Adrenal gland (tissue), 5 donors: ENCODE measurements around the gene HES3.

Experiments
- POLR2A ChIP-seq, 2 donors: fragments of 450-650 bp; IDR thresholded peaks; one replicate each; pipeline ENCODE4 v1.6.1; 2017; ENCODE audit warnings: antibody characterized with exemption in 2 of 2, mild to moderate bottlenecking in 2 of 2, moderate library complexity in 1 of 2
- TF ChIP-seq, protein P1 (sequence below), 6 experiments: fragments of 450-650 bp in 4 of 6; fragments of 200-600 bp in 2 of 6; sonication (generic) in 1 of 6; IDR thresholded peaks; 1 replicate in 5 of 6; 2 replicates in 1 of 6; pipeline versions ENCODE4 v1.5.1 to v1.8.0; 2016 to 2021; ENCODE audit warnings: antibody characterized with exemption in 6 of 6, mild to moderate bottlenecking in 2 of 6, moderate library complexity in 1 of 6
- donor health status: DM: no; HTN: no; CAD: no.

- TF ChIP-seq, protein P1, sequence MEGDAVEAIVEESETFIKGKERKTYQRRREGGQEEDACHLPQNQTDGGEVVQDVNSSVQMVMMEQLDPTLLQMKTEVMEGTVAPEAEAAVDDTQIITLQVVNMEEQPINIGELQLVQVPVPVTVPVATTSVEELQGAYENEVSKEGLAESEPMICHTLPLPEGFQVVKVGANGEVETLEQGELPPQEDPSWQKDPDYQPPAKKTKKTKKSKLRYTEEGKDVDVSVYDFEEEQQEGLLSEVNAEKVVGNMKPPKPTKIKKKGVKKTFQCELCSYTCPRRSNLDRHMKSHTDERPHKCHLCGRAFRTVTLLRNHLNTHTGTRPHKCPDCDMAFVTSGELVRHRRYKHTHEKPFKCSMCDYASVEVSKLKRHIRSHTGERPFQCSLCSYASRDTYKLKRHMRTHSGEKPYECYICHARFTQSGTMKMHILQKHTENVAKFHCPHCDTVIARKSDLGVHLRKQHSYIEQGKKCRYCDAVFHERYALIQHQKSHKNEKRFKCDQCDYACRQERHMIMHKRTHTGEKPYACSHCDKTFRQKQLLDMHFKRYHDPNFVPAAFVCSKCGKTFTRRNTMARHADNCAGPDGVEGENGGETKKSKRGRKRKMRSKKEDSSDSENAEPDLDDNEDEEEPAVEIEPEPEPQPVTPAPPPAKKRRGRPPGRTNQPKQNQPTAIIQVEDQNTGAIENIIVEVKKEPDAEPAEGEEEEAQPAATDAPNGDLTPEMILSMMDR (IDR thresholded peaks at IDR 0.05): no peak
- TF ChIP-seq POLR2A (IDR thresholded peaks at IDR 0.05): no peak
Observed at GRCh38 chr1:6279066-6279465, 35.1 kb downstream of the HES3 start.
